Chondrocyte (in vitro differentiated cells): ENCODE results near the gene ISLR. TPM values are rescaled to one million over a fixed set of nuclear protein-coding genes. Genes with fewer than 3 reads are reported as not detected.
"Not testable (repeated sequence)": the region's sequence is repeated elsewhere in the genome, so short reads cannot be mapped to it uniquely, and the experiment has no call there.

ENCODE experiments used
- DNase-seq: peaks from one replicate; pipeline ENCODE4 v3.0.0; 2021; ENCODE audit warnings: mixed read lengths, low spot score
- H3K27ac Mint-ChIP-seq: one replicate; pipeline ENCODE4 v1.8.0; 2021; ENCODE audit warnings: mild to moderate bottlenecking, moderate library complexity, mixed read lengths; ENCODE audit not compliant: unreplicated experiment
- H3K27me3 Mint-ChIP-seq: 2 replicates; pipeline ENCODE4 v1.8.0; 2021; ENCODE audit warnings: low read depth, mixed read lengths
- H3K36me3 Mint-ChIP-seq: 2 replicates; pipeline ENCODE4 v1.8.0; 2021; ENCODE audit warnings: low read depth, mixed read lengths
- H3K4me1 Mint-ChIP-seq: 2 replicates; pipeline ENCODE4 v1.8.0; 2021; ENCODE audit warnings: low read depth, mild to moderate bottlenecking, mixed read lengths
- H3K4me3 Mint-ChIP-seq: one replicate; pipeline ENCODE4 v1.8.0; 2021; ENCODE audit warnings: mild to moderate bottlenecking, moderate library complexity, mixed read lengths; ENCODE audit not compliant: unreplicated experiment
- H3K9me3 Mint-ChIP-seq: 2 replicates; pipeline ENCODE4 v1.8.0; 2021; ENCODE audit warnings: low read depth, mixed read lengths
- total RNA-seq: library from RNA; stranded (reverse); gene quantifications from 3 replicates; pipeline ENCODE4 v1.2.1, GENCODE V29; 2021
- TF ChIP-seq, protein P1 (sequence below): fragments of 200-600 bp; sonication (generic); IDR thresholded peaks from 2 replicates; pipeline ENCODE4 v1.5.0; 2021; ENCODE audit warnings: antibody characterized with exemption, mild to moderate bottlenecking, moderate library complexity

ISLR gene
- total RNA-seq, 1 donor from 2014 or later = 49.6 TPM

DNA sequence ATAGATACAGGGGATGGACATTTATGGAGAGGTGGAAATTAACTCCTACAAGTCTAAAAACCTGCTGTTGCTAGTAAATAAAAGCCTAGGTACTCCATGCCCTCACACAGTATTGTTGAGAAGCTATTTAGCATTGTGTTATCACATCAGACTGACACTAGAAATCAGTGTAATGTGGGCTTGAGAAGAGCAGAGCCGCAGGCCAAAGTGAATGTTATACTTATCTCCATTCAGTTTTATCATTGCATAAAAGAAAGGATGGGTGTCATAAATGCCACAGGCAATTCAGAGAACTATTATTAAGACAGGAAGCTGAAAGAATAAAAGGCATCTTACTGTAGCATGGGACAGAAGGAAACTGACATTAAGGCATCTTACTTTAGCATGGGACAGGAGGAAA is 13.7 kb upstream of the ISLR start:
- Mint-ChIP-seq H3K27ac (peak overlapping the region; percentile 76), H3K4me3 (no peak overlapping the region), H3K27me3 (no peaks in the 10 kb centered on the region), H3K36me3 (no peaks in the 10 kb centered on the region), H3K9me3 (no peaks in the 10 kb centered on the region), H3K4me1 (peaks cover 61% of the 10 kb centered on the region)
- no peak for DNase-seq
- TF ChIP-seq, protein P1, sequence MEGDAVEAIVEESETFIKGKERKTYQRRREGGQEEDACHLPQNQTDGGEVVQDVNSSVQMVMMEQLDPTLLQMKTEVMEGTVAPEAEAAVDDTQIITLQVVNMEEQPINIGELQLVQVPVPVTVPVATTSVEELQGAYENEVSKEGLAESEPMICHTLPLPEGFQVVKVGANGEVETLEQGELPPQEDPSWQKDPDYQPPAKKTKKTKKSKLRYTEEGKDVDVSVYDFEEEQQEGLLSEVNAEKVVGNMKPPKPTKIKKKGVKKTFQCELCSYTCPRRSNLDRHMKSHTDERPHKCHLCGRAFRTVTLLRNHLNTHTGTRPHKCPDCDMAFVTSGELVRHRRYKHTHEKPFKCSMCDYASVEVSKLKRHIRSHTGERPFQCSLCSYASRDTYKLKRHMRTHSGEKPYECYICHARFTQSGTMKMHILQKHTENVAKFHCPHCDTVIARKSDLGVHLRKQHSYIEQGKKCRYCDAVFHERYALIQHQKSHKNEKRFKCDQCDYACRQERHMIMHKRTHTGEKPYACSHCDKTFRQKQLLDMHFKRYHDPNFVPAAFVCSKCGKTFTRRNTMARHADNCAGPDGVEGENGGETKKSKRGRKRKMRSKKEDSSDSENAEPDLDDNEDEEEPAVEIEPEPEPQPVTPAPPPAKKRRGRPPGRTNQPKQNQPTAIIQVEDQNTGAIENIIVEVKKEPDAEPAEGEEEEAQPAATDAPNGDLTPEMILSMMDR = no peak

DNA sequence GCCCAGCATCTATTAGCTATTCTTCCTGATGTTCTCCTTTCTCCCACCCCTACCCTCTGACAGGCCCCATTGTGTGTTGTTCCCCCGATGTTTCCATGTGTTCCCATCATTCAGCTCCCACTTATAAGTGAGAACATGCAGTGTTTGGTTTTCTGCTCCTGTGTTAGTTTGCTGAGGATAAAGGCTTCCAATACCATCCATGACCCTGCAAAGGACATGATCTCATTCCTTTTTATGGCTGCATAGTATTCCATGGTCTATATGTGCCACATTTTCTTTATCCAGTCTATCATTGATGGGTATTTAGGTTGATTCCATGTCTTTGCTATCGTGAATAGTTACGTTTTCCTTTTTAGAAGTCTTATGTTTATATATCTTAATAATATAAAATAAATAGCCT is 13.1 kb upstream of the ISLR start:
- peaks cover 56% of the 10 kb centered on the region for H3K4me1 Mint-ChIP-seq
- H3K4me3 Mint-ChIP-seq, H3K27ac Mint-ChIP-seq, H3K9me3 Mint-ChIP-seq, DNase-seq, H3K27me3 Mint-ChIP-seq, H3K36me3 Mint-ChIP-seq: not testable (repeated sequence)

DNA sequence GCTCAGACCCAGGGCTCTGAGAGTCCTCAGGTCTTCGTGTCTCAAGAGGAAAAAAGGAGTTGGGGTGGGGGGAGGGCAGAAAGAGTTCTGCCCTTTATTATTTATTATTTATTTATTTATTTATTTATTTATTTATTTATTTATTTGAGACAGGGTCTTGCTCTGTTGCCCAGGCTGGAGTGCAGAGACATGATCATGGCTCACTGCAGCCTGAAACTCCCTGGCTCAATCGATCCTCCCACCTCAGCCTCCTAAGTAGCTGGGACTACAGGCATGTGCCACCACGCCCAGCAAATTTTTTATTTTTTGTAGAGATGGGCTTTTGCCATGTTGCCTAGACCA is 11.3 kb upstream of the ISLR start:
- not testable (repeated sequence) for H3K36me3 Mint-ChIP-seq, H3K4me3 Mint-ChIP-seq, DNase-seq, H3K27me3 Mint-ChIP-seq, H3K27ac Mint-ChIP-seq, H3K9me3 Mint-ChIP-seq
- H3K4me1 Mint-ChIP-seq = peaks cover 39% of the 10 kb centered on the region

DNA sequence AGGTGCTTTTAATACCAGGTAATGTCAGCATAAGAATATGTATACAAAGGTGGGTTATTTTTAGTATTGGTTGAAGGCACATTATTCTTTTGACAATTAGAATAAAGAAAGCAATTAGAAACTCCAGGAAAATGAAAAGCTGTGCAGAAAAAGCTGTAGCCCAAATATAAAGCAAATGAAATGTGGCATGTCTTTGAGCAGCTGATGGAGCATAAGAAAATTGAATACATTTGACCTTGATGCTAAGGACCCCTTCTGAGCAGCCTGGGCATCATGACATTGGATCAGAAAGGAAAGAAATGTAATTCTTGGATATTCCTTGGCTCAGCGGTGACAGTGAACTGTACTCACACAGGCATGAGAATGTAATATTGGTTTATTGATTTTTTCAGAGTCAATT is 8.0 kb upstream of the ISLR start:
- TF ChIP-seq, protein P1 = no peak
- Mint-ChIP-seq H3K4me3 (no peak overlapping the region), H3K27me3 (no peaks in the 10 kb centered on the region), H3K4me1 (peaks cover 25% of the 10 kb centered on the region), H3K36me3 (no peaks in the 10 kb centered on the region), H3K27ac (no peak overlapping the region), H3K9me3 (no peaks in the 10 kb centered on the region)
- DNase-seq = no peak

DNA sequence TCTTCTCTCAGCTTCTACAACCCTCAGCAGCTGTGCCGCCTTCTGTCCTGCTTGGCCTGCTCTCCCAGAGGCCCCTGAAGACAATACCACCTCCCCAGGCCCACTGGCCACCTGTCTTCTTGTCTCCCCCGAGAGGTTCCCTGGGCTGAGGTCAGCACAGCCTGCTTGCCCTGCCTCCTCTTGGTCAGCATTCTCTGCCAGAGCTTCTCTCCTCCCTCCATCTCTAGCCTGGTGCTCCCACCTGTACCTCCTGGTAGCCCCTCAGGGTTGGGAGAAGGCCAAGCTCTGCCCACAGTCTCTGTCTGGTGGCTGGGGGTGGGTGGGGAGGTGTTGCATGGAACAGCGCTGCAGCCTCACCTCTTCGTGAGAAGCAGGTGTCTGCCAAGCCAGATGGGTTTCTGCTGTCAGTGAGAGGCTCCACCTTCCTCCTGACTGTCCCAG is 5.6 kb upstream of the ISLR start:
- no peak for DNase-seq
- TF ChIP-seq, protein P1 = no peak
- Mint-ChIP-seq H3K4me1 (peaks cover 33% of the 10 kb centered on the region), H3K4me3 (no peak overlapping the region), H3K36me3 (no peaks in the 10 kb centered on the region), H3K27ac (no peak overlapping the region), H3K27me3 (no peaks in the 10 kb centered on the region), H3K9me3 (no peaks in the 10 kb centered on the region)

DNA sequence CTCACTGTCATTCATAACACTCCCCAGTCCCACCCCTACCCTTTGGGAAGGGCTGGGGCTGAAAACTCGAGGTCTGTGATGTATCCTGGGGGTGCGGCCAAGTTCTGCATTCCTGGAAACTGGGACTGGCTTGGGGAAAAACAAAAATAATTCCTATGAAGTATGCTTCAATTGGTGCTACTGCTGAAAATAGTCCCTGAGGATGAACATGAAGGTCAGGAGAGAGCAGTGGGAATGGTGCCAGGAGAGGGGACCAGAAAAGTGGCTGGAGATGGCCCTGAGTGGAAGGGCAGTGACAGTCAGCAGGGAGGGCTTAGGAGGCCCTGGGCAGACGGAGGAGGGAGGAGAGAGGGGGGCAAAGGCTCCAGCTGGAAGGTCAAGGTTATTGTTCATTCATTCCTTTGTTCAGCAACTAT is 4.8 kb upstream of the ISLR start:
- H3K4me3 Mint-ChIP-seq = no peak overlapping the region
- H3K4me1 Mint-ChIP-seq = peaks cover 41% of the 10 kb centered on the region
- H3K9me3 Mint-ChIP-seq = no peaks in the 10 kb centered on the region
- no peaks in the 10 kb centered on the region for H3K27me3 Mint-ChIP-seq
- TF ChIP-seq, protein P1 = no peak
- no peaks in the 10 kb centered on the region for H3K36me3 Mint-ChIP-seq
- no peak overlapping the region for H3K27ac Mint-ChIP-seq
- DNase-seq = no peak
